C1 segment of cervical spinal cord (tissue), 14 donors: ENCODE results near the gene VTI1A.
"Not testable (repeated sequence)": the region's sequence is repeated elsewhere in the genome, so short reads cannot be mapped to it uniquely, and the experiment has no call there.

ENCODE experiments used
- DNase-seq, 14 donors: peaks; one replicate each; lab custom pipeline; 2025; lab: John Stamatoyannopoulos, UW

Gene VTI1A

GRCh38 chr10:112721080-112721698 lies 274.2 kb downstream of the VTI1A start:
- peak in 1 of 14 donors; percentile 3 for DNase-seq

- peak in 1 of 14 donors; percentile 5 for DNase-seq
Observed at GRCh38 chr10:112722758-112723157, 275.7 kb downstream of the VTI1A start.

- DNase-seq = no peak
Observed at GRCh38 chr10:112723876-112724275, 276.9 kb downstream of the VTI1A start.

- DNase-seq = no peak
Observed at GRCh38 chr10:112724404-112724991, 277.5 kb downstream of the VTI1A start.

- no peak for DNase-seq
Observed at GRCh38 chr10:112728118-112728883, 281.3 kb downstream of the VTI1A start.

GRCh38 chr10:112728997-112729396 lies 282.0 kb downstream of the VTI1A start:
- DNase-seq = no peak

GRCh38 chr10:112731450-112731849 lies 284.4 kb downstream of the VTI1A start:
- not testable (repeated sequence) for DNase-seq

GRCh38 chr10:112732277-112732921 lies 285.4 kb downstream of the VTI1A start:
- peak in 3 of 14 donors; percentile 6 to 17 (median 15) for DNase-seq

GRCh38 chr10:112735041-112735695 lies 288.2 kb downstream of the VTI1A start:
- DNase-seq = no peak

- DNase-seq = no peak
Observed at GRCh38 chr10:112738606-112739591, 291.9 kb downstream of the VTI1A start.

GRCh38 chr10:112739592-112740353 lies 292.8 kb downstream of the VTI1A start:
- DNase-seq = no peak

GRCh38 chr10:112741830-112742402 lies 294.9 kb downstream of the VTI1A start:
- no peak for DNase-seq

GRCh38 chr10:112744181-112745096 lies 297.4 kb downstream of the VTI1A start:
- no peak for DNase-seq

- DNase-seq = no peak
Observed at GRCh38 chr10:112746329-112746728, 299.3 kb downstream of the VTI1A start.

GRCh38 chr10:112750427-112751167 lies 303.6 kb downstream of the VTI1A start:
- no peak for DNase-seq

GRCh38 chr10:112751651-112752050 lies 304.6 kb downstream of the VTI1A start:
- no peak for DNase-seq

GRCh38 chr10:112752288-112752687 lies 305.3 kb downstream of the VTI1A start:
- DNase-seq = no peak
